BLaER1 treated with 17β-estradiol and CSF1 and Interleukin-3, amounts not matched to agents 10 nM and 100 nM (cell line): ENCODE measurements around the gene ANAPC7.
"Not testable (repeated sequence)": the region's sequence is repeated elsewhere in the genome, so short reads cannot be mapped to it uniquely, and the experiment has no call there.

Experiments
- H3K27ac ChIP-seq, 11 experiments: shearing (Covaris generic); formaldehyde crosslinking; 2 replicates each; pipeline ENCODE4 v1.8.1; 2022
- H3K27me3 ChIP-seq, 11 experiments: shearing (Covaris generic); formaldehyde crosslinking; 2 replicates each; pipeline ENCODE4 v1.8.1; 2022
- H3K36me3 ChIP-seq, 11 experiments: shearing (Covaris generic); formaldehyde crosslinking; 2 replicates each; pipeline ENCODE4 v1.8.1; 2022
- H3K4me1 ChIP-seq, 10 experiments: shearing (Covaris generic); formaldehyde crosslinking; 2 replicates each; pipeline ENCODE4 v1.8.1; 2022
- H3K4me2 ChIP-seq, 11 experiments: shearing (Covaris generic); formaldehyde crosslinking; 2 replicates each; pipeline ENCODE4 v1.8.1; 2022
- H3K4me3 ChIP-seq, 10 experiments: shearing (Covaris generic); formaldehyde crosslinking; 2 replicates each; pipeline ENCODE4 v1.8.1; 2022
- H3K9ac ChIP-seq, 11 experiments: shearing (Covaris generic); formaldehyde crosslinking; 2 replicates each; pipeline ENCODE4 v1.8.1; 2022
- H3K9me3 ChIP-seq, 11 experiments: shearing (Covaris generic); formaldehyde crosslinking; replicated peaks in 1 of 11; 2 replicates each; pipeline ENCODE4 v1.8.1; 2022
- H4K20me1 ChIP-seq, 11 experiments: shearing (Covaris generic); formaldehyde crosslinking; 2 replicates each; pipeline ENCODE4 v1.8.1; 2022
- Cebpa-rat ChIP-seq, 11 experiments: shearing (Covaris generic); IDR thresholded peaks; 2 replicates each; pipeline ENCODE4 v1.8.1; 2022

The ANAPC7 gene

DNA sequence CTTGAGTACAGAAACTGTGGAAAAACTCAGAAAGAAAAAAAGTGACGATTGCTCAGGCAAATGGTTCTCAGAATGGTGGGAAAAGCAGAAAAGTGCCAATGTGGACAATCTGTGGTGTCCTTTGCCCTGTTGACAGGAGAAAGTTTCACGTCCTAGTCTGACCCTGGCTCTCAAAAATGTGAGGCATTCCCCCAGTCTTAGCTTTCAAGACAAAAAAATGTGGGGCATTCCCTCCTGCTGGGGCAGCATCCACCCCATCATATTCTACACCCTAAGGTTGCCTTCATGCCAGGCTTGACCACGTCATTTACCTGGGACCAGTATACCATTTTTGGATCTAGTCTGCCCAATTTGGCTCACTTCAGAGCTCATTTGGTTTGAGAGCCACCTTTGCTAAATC lies 20.7 kb upstream of the ANAPC7 start:
- Histone ChIP-seq H3K4me3 (no peak overlapping the region), H3K4me2 (no peak overlapping the region), H3K4me1 (peaks cover 0 to 5% (median 3%) of the 10 kb centered on the region in 10 experiments; a peak in 7 of 20 replicates), H3K36me3 (no peaks in the 10 kb centered on the region), H3K27me3 (no peaks in the 10 kb centered on the region), H3K9ac (no peak overlapping the region; a peak in 1 of 22 replicates), H3K9me3 (no peaks in the 10 kb centered on the region), H4K20me1 (no peaks in the 10 kb centered on the region), H3K27ac (no peak overlapping the region)
- TF ChIP-seq Cebpa-rat (IDR thresholded peaks at IDR 0.05), result no peak

DNA sequence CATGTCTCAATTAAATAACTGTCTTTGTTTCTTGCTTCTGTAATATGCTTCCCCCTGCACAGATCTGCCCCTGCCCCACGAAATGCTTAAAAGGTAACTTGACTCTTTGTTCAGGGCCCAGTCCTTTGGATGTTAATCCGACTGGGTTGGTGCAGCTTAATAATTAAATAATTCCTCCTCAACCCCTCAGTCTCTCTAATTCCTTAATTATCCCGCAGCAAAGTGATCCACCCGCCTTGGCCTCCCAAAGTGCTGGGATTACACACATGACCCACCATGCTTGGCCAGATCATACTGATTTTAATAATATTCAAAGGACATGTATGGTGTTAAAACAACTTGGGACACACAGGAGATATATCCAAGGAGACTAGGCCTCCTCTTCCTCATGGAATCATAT lies 18.2 kb upstream of the ANAPC7 start:
- Histone ChIP-seq H3K4me3 (no peak overlapping the region), H3K27me3 (no peaks in the 10 kb centered on the region), H3K4me1 (peaks cover 11 to 31% (median 18%) of the 10 kb centered on the region in 10 experiments), H3K9ac (no peak overlapping the region), H3K4me2 (no peak overlapping the region), H4K20me1 (no peaks in the 10 kb centered on the region), H3K27ac (no peak overlapping the region), H3K36me3 (no peaks in the 10 kb centered on the region), H3K9me3 (no peaks in the 10 kb centered on the region)
- TF ChIP-seq Cebpa-rat (IDR thresholded peaks at IDR 0.05), result no peak

DNA sequence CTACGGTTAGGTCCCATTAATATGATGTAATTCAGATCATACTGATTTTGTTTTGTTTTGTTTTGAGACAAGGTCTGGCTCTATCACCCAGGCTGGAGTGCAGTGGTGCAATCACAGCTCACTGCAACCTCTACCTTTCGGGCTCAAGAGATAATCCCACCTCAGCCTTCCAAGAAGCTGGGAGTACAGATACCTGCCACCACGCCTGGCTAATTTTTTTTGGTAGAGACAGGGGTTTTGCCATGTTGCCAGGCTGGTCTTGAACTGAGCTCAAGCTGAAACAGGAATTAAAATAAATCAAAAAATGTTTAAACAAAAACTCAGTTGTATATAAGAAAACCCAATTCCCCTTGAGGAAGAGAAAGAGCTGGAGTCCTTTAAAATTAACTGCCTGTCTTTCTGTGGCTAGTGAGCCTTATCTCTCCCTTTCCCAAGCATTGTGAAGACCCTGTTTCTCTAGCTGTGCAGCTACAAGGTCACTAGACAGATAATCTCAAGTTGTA lies 17.7 kb upstream of the ANAPC7 start:
- TF ChIP-seq Cebpa-rat (IDR thresholded peaks at IDR 0.05), result no peak
- no peaks in the 10 kb centered on the region for H3K36me3 ChIP-seq
- H3K27me3 ChIP-seq, result no peaks in the 10 kb centered on the region
- H3K9ac ChIP-seq, result no peak overlapping the region
- no peak overlapping the region for H3K4me3 ChIP-seq
- no peak overlapping the region for H3K4me2 ChIP-seq
- H3K9me3 ChIP-seq, result no peaks in the 10 kb centered on the region
- H4K20me1 ChIP-seq, result no peaks in the 10 kb centered on the region
- no peak overlapping the region for H3K27ac ChIP-seq
- peaks cover 12 to 33% (median 20%) of the 10 kb centered on the region in 10 experiments for H3K4me1 ChIP-seq

DNA sequence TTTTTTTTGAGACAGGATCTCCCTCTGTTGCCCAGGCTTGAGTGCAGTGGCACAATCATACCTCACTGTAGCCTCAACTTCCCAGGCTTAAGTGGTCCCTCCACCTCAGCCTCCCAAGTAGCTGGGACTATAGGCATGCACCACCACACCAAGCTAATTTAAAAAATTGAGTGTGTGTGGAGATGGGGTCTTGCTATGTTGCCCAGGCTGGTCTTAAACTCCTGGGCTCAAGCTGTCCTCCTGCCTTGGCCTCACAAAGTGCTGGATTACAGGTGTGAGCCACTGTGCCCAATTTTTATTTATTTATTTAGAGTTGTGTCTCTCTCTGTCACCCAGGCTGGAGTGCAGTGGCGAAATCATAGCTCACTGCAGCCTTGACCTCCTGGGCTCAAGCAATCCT lies 17.1 kb upstream of the ANAPC7 start:
- H3K9me3 ChIP-seq, H3K27me3 ChIP-seq, H4K20me1 ChIP-seq, H3K4me3 ChIP-seq, H3K9ac ChIP-seq, H3K4me2 ChIP-seq, H3K36me3 ChIP-seq, H3K27ac ChIP-seq: not testable (repeated sequence)
- H3K4me1 ChIP-seq, result peaks cover 12 to 33% (median 20%) of the 10 kb centered on the region in 10 experiments

DNA sequence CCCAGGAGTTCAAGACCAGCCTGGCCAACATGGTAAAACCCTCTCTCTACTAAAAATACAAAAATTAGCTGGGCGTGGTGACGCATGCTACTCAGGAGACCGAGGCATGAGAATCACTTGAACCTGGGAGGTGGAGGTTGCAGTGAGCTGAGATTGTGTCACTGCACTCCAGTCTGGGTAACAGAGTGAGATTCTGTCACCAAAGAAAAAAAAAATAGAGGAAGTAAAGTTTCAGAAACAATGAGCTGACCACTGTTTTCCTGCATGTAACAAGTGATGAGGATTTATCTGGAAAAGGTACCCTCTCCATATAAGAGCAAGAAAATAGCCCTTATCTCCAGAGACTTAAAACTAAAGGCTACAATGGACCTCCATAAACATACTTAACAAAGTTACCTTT lies 13.6 kb upstream of the ANAPC7 start:
- H3K9ac ChIP-seq, result peak overlapping the region in 8 of 11 experiments; percentile 4 to 61 (median 40); a peak in 10 of 22 replicates
- H3K4me2 ChIP-seq, result peak overlapping the region; percentile 29 to 72 (median 49)
- H3K27me3 ChIP-seq, H3K9me3 ChIP-seq, H3K4me3 ChIP-seq, H3K36me3 ChIP-seq, H4K20me1 ChIP-seq: not testable (repeated sequence)
- H3K27ac ChIP-seq, result peak overlapping the region in 9 of 11 experiments; percentile 27 to 77 (median 63); a peak in 16 of 22 replicates
- peaks cover 12 to 33% (median 20%) of the 10 kb centered on the region in 10 experiments for H3K4me1 ChIP-seq

DNA sequence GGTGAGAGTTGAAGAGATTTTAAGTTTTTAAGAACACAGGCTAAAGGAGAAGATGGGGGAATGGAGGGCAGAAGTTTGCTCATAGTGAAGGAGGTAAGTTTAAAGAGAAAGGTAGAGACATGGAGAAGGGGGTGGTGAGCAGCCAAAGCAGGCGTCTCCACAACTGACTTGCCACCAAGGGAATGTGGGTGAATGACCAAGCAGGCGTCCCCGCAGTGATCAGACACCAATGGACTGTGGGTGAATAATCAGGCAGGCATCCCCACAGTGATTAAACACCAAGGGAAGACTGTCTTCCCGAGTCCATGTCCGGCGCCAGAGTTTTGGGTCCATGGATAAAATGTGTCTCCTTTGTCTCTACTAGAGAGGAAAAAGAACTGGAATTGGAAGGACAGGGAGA lies 6.6 kb upstream of the ANAPC7 start:
- not testable (repeated sequence) for H3K36me3 ChIP-seq, H4K20me1 ChIP-seq, H3K9me3 ChIP-seq, H3K4me3 ChIP-seq, H3K4me2 ChIP-seq, H3K4me1 ChIP-seq, H3K27ac ChIP-seq, H3K27me3 ChIP-seq, H3K9ac ChIP-seq

DNA sequence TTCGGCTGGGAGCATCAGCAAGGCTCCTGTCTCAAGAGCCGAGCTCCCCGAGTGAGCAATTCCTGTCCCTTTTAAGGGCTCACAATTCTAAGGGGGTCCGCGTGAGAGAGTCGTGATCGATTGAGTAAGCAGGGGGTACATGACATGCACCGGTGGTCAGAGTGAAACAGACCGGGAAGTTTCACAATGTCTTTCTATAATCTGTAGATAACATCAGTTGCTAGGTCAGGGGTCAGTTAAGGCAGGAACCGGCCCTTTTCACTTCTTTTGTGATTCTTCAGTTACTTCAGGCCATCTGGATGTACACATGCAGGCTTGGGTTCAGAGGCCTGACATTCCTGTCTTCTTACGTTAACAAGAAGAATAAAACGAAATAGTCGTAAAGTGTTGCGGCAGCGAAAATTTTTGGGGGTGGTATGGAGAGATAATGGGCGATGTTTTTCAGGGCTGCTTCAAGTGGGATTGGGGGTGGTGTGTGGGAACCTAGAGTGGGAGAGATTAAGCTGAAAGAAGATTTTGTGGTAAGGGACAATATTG lies 1.7 kb upstream of the ANAPC7 start:
- peaks cover 0 to 17% (median 0%) of the 10 kb centered on the region in 11 experiments; a peak in 8 of 22 replicates for H4K20me1 ChIP-seq
- H3K36me3 ChIP-seq, result peaks cover 5 to 22% (median 18%) of the 10 kb centered on the region in 11 experiments; a peak in 20 of 22 replicates
- not testable (repeated sequence) for H3K27me3 ChIP-seq, H3K4me3 ChIP-seq, H3K9me3 ChIP-seq, H3K9ac ChIP-seq
- peak overlapping the region in 3 of 11 experiments; percentile 22 to 100 (median 99); a peak in 4 of 22 replicates for H3K27ac ChIP-seq
- peaks cover 19 to 38% (median 26%) of the 10 kb centered on the region in 10 experiments for H3K4me1 ChIP-seq
- H3K4me2 ChIP-seq, result peak overlapping the region in 4 of 11 experiments; percentile 0 to 81 (median 28); a peak in 3 of 22 replicates

DNA sequence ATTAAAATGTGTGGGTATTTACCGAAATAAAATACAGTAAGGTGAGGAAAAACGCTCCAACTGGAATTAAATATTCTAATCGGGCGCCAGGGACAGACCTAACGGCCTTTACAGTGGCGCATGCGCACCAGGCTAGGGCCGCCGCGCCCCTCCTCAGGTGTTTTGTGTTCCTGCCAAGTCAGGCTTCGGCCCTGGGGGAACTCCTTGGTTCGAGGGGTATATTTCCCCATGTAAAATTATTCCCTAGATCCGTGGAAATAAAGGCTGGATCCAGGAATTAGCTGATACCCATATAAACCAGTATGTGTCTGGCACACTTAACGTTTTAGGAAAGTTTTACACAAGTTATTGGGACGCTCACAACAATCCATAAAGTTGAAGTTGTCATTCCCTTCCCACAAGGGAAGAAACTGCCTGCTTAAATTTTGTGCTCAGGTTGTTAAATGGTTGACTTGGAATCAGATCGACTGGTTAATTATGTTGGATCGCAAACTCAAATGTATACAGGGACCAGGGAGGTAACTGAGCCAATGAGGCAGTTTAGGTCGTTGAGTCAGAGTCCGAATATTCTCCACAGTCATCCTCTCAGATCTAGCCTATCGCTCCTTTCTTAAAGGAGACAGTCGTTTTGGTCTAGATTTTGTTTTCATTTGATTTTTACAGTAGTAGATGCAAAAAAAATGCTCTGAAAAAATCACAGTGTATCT lies 621 bp upstream of the ANAPC7 start:
- no peak for TF ChIP-seq Cebpa-rat (IDR thresholded peaks at IDR 0.05)
- Histone ChIP-seq H3K4me2 (peak overlapping the region; percentile 79 to 98 (median 88)), H3K4me1 (peaks cover 19 to 38% (median 29%) of the 10 kb centered on the region in 10 experiments), H3K4me3 (peak overlapping the region; percentile 83 to 99 (median 94)), H4K20me1 (peaks cover 0 to 27% (median 6%) of the 10 kb centered on the region in 11 experiments; a peak in 9 of 22 replicates), H3K36me3 (peaks cover 5 to 33% (median 28%) of the 10 kb centered on the region in 11 experiments; a peak in 20 of 22 replicates), H3K9ac (peak overlapping the region; percentile 90 to 98 (median 93)), H3K27ac (peak overlapping the region; percentile 96 to 100 (median 98)), H3K27me3 (no peaks in the 10 kb centered on the region), H3K9me3 (no peaks in the 10 kb centered on the region)

DNA sequence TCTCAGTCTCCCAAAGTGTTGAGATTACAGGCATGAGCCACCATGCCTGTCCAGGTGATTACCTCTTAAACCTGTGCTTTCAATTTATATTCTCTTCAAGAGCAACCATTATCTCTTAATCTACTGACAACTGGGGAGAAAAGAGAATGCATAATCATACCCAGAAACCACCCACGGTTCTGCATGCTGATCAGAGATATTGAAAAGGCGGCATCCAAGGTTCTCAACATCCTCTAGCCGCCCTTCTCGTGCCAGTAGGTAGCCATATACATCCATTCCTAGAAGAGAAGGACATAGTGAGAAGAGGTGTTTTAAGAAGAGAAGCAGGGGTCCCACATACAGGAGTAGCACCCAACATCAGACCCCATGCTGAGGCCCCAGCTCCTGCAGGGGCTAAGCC lies 20.8 kb downstream of the ANAPC7 start:
- Histone ChIP-seq H3K27ac (no peak overlapping the region), H3K4me2 (no peak overlapping the region), H3K27me3 (no peaks in the 10 kb centered on the region), H3K36me3 (peaks cover 82 to 100% (median 98%) of the 10 kb centered on the region in 11 experiments), H3K4me3 (no peak overlapping the region), H3K4me1 (peaks cover 0 to 28% (median 9%) of the 10 kb centered on the region in 10 experiments; a peak in 11 of 20 replicates), H4K20me1 (peaks cover 0 to 30% (median 7%) of the 10 kb centered on the region in 11 experiments; a peak in 12 of 22 replicates), H3K9ac (no peak overlapping the region), H3K9me3 (no peaks in the 10 kb centered on the region)
- TF ChIP-seq Cebpa-rat (IDR thresholded peaks at IDR 0.05), result no peak
